Testis (tissue), 3 donors: ENCODE data around the gene PLEKHM3. TPM values are rescaled to one million over a fixed set of nuclear protein-coding genes. Genes with fewer than 3 reads are reported as not detected.

Source experiments
- DNase-seq: peaks from one replicate; pipeline ENCODE4 v3.0.0-alpha.2; 2019
- H3K27ac ChIP-seq, 2 donors: fragments of 200-600 bp; sonication (generic); one replicate each; pipeline ENCODE4 v1.5.1; 2019
- H3K27me3 ChIP-seq: fragments of 200-600 bp; sonication (generic); one replicate; pipeline ENCODE4 v1.5.1; 2019
- H3K36me3 ChIP-seq: fragments of 200-600 bp; sonication (generic); one replicate; pipeline ENCODE4 v1.5.1; 2017; ENCODE audit warnings: low read depth; ENCODE audit errors: missing control alignments
- H3K4me1 ChIP-seq: fragments of 200-600 bp; sonication (generic); one replicate; pipeline ENCODE4 v1.5.1; 2019
- H3K4me3 ChIP-seq, 2 donors: fragments of 200-600 bp; sonication (generic); one replicate each; pipeline ENCODE4 v1.5.1; 2017 to 2019
- H3K9me3 ChIP-seq: fragments of 200-600 bp; sonication (generic); one replicate; pipeline ENCODE4 v1.5.1; 2017
- CTCF ChIP-seq, 3 experiments: fragments of 450-650 bp in 2 of 3; fragments of 200-600 bp in 1 of 3; sonication (generic) in 1 of 3; IDR thresholded peaks; one replicate each; pipeline ENCODE4 v1.5.1; 2016 to 2019; ENCODE audit warnings: antibody characterized with exemption in 3 of 3, mild to moderate bottlenecking in 2 of 3, moderate library complexity in 1 of 3
- POLR2A ChIP-seq: fragments of 450-650 bp; IDR thresholded peaks from one replicate; pipeline ENCODE4 v1.6.1; 2017; ENCODE audit warnings: antibody characterized with exemption, mild to moderate bottlenecking, moderate library complexity
- WGBS, 2 donors: methylation state at CpG; one replicate each; pipeline ENCODE4 v1.1.5; 2018; 5-methylcytosine and 5-hydroxymethylcytosine counted together
- intact Hi-C: fragments of 100-400 bp; cut with DNase I; formaldehyde crosslinking; loops from one replicate; pipeline ENCODE4 v1.15.1; 2023; ENCODE audit warnings: low total_unique reads
- polyA plus RNA-seq: library from polyadenylated mRNA; stranded (reverse); fragments of 350-450 nt; fragmentation: Illumina TruSeq; extraction: RNeasy Lipid Tissue Mini Kit (QIAGEN cat#74804); gene quantifications from one replicate; pipeline ENCODE4 v1.2.3, GENCODE V29; 2014; ENCODE audit warnings: low read depth, low replicate concordance; ENCODE audit not compliant: insufficient read depth
- total RNA-seq, 2 donors: library from RNA; depleted of rRNA; stranded (reverse); fragments of >200 nt; gene quantifications; one replicate each; pipeline ENCODE4 v1.2.3, GENCODE V29; 2016

The PLEKHM3 gene
- total and polyA plus RNA-seq, 3 donors from 2014 or later = 12.5 to 24.6 (median 21.9) TPM

GRCh38 chr2:207801259-207801658, 224.1 kb downstream of the PLEKHM3 start:
- Histone ChIP-seq H3K4me3 (no peak overlapping the region), H3K27me3 (no peaks in the 10 kb centered on the region), H3K36me3 (no peaks in the 10 kb centered on the region), H3K4me1 (no peaks in the 10 kb centered on the region), H3K27ac (no peak overlapping the region), H3K9me3 (no peaks in the 10 kb centered on the region)
- 25 to 33% methylated on average over 3 of the region's 3 CpGs for WGBS, 2 donors
- DNase-seq = no peak
- intact Hi-C loops = no loop called here
- TF ChIP-seq CTCF (IDR thresholded peaks at IDR 0.05) (no peak), POLR2A (no peak)

GRCh38 chr2:207796585-207797350, 228.6 kb downstream of the PLEKHM3 start:
- no peaks in the 10 kb centered on the region for H3K9me3 ChIP-seq
- no peaks in the 10 kb centered on the region for H3K27me3 ChIP-seq
- WGBS, 2 donors = 58 to 81% methylated on average over 8 of the region's 8 CpGs
- no peak for TF ChIP-seq CTCF (IDR thresholded peaks at IDR 0.05)
- no peak overlapping the region for H3K4me3 ChIP-seq
- no peak overlapping the region for H3K27ac ChIP-seq
- no peaks in the 10 kb centered on the region for H3K4me1 ChIP-seq
- intact Hi-C loops = no loop called here
- H3K36me3 ChIP-seq = no peaks in the 10 kb centered on the region
- no peak for DNase-seq

GRCh38 chr2:207792244-207792785, 233.0 kb downstream of the PLEKHM3 start:
- intact Hi-C loops = no loop called here
- Histone ChIP-seq H3K4me1 (no peaks in the 10 kb centered on the region), H3K36me3 (no peaks in the 10 kb centered on the region), H3K27me3 (no peaks in the 10 kb centered on the region), H3K4me3 (no peak overlapping the region), H3K27ac (no peak overlapping the region), H3K9me3 (no peaks in the 10 kb centered on the region)
- DNase-seq = no peak
- no peak for TF ChIP-seq CTCF (IDR thresholded peaks at IDR 0.05)
- TF ChIP-seq POLR2A = no peak
- 69 to 79% methylated on average over 5 to 6 of the region's 6 CpGs for WGBS, 2 donors

- H3K27me3 ChIP-seq = no peaks in the 10 kb centered on the region
- H3K4me3 ChIP-seq = no peak overlapping the region
- no peaks in the 10 kb centered on the region for H3K9me3 ChIP-seq
- H3K27ac ChIP-seq = no peak overlapping the region
- no peak for DNase-seq
- no peaks in the 10 kb centered on the region for H3K36me3 ChIP-seq
- TF ChIP-seq POLR2A (no peak), CTCF (IDR thresholded peaks at IDR 0.05) (no peak)
- WGBS, 2 donors = 65 to 80% methylated on average over 6 of the region's 6 CpGs
- intact Hi-C loops = no loop called here
- H3K4me1 ChIP-seq = no peaks in the 10 kb centered on the region
These were observed 233.6 kb downstream of the PLEKHM3 start for GRCh38 chr2:207791579-207792243.
